ENCODE data around the gene COL4A4.
"Not testable (repeated sequence)": the region's sequence is repeated elsewhere in the genome, so short reads cannot be mapped to it uniquely, and the experiment has no call there.

The COL4A4 gene

DNA sequence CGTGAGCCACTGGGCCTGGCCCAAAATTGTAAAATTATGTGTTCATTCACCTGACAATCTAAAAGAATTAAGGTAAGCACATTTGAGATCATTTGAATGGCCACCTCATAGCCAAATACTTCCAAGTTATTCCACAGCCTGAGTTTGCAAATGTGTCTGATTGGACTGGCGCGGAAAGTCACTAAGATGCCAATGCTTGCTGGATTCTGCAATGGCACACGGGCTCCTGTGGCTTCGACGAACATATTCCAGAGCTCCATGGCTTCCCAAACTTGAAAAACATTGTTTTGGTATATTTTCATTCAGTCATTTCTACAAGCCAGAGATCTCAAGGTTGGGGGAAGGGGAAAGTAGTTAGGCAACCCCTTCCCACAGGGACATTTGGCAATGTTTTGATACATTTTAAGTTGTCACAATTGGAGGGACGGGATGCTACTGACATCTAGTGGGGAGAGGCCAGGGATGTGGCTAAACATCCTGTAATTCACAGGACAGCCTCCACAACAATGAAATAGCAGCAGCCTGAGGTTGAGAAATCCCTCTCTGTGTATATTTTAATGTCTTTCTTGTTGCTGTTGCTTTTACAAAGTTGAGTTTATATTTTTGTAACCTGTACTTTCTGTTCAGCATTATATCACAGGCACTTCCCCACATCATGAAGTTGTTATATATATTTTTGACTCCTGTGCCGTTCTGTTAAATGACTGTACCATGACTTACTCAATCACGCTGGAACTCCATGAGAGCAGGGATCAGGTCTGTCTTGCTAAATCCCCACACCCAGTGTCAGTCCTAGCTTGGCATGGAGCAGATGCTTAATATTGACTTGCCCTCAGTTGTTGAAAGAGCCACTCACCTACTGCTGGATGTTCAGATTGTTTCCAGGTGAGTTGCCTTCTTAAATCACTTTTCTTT is 56.9 kb downstream of the COL4A4 start:
- peak; percentile 80 for DNase-seq

DNA sequence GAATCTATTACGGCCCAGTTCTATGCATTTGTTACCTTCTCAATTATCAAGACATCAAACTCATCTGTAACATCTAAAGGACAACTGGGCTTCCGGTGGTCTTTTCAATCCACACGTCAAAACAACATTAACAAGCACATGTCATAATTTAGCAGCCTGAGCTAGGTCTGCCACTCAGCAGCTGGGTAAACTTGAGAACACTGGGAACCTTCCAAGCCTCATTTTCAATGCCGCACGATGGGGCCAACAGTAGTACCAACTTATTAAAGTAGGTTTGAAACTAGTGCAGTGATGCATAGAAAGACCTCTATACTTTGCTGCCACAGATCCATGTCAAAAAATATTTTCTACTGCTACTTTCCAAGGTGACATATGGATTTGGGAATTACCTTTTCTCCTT is 60.4 kb downstream of the COL4A4 start:
- no peak for DNase-seq

DNA sequence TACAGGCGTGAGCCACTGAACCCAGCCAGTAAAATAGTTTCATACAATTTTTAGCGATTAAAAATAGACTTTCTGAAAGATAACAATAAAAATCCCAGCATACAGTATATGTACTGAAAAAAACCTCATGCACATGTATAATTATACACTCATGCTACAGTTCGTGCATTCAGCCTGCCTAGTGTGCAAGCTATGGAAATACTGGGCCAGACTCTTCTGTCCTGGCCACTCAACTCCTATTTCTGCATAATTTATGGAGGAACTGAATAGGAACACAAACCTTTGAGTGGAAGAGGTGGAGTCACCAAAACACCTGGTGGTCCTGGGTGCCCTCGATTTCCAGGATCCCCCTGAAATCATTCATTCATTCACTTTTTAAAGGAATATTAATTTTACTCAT is 64.7 kb downstream of the COL4A4 start:
- no peak for DNase-seq

DNA sequence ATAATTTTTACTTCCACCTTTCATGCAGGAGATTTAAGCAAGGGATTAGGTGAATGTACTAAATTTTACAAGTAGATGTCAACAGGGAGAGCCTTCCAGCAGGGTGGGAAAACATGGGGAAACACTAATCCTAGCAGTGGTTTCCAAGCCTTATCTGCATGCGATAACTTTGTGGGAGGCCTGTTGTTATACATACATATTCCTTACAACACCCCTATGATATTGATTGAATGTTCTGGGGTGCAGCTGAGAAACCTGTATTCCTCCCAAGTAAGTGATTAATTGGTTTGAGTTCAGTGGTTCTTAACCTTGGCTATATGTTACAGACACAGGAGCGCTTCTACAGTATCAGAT is 65.9 kb downstream of the COL4A4 start:
- no peak for DNase-seq

DNA sequence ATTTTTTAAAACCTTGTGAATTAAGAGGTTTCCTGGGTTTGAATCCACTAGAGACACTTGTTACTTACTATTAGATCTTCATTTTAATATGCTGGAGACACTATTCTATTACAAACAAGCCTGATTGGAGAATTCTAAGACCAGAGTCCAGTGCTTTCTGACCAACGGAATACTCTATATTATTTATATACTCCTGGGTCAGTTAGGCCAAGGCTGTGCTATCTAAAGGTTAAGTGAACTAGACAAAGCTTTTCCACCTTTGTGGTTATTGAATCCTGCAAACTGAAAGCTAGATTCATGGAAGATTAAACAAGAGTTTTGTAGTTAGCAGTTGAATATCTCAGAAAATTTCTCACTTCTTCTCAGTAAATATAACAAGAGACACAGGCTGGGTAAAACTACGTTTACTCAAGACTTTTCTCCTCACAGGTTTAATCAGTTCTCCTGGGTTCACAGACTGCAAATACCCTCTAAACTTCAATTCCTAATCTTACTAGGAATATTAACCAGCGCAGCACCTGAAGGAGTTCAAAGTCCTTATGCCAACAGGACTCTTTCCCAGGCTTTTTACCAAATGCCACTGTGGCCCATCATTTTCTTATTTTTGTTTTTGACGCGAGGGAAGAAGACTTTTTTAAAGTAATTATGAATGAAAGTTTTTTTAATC is 66.4 kb downstream of the COL4A4 start:
- DNase-seq, result no peak

DNA sequence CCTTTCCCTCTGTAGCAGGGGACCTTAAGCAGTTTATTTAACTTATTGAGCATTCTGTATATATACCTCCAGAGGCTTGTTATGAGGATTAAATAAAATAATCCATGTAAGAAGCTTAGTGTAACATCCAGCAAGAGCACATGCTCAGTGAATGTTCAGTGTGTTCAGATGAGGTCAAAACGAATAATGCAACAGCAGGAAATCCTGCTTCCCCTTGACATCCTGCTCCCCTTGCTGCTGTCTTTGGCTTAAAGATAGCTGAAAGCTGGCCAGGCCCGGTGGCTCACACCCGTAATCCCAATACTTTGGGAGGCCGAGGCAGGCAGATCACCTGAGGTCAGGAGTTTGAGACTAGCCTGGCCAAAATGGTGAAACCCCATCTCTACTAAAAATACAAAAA is 68.7 kb downstream of the COL4A4 start:
- no peak for DNase-seq

DNA sequence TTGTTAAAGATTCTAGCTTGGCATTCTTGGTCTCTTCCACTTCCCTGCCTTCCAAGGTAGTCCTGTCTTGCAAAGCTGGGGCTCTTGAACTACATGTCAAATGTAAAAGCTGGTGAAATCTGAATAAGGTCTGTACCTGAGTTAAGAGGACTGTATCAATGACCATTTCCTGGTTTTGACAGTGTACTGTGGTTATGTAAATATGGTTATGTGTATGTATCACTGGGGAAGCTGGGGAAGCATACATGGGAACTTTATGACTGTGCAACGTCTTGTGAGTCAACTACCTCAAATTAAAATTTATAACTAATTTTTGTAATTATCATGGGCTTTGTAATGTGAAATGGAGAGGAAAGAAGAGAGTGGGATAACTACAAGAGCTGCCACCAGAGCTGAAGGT is 81.7 kb downstream of the COL4A4 start:
- DNase-seq, result no peak

DNA sequence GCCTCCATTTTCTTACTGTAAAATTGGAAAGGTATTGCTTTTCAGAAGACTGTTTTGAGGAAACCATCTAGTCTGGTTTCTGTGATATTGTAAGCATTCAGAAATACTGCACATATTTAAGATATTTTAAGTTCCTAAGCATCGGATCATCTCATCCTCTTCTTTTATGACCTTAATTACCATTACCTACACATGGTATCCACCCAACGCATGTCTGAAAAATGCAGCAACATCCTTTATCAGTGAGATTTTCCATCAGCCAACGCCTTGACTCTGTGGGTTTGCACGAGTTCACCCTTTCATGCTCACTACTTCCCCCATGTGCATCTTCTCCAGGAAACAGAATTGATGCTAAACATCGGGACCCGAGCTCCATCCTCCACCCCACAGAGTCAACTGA is 84.3 kb downstream of the COL4A4 start:
- no peak for DNase-seq

DNA sequence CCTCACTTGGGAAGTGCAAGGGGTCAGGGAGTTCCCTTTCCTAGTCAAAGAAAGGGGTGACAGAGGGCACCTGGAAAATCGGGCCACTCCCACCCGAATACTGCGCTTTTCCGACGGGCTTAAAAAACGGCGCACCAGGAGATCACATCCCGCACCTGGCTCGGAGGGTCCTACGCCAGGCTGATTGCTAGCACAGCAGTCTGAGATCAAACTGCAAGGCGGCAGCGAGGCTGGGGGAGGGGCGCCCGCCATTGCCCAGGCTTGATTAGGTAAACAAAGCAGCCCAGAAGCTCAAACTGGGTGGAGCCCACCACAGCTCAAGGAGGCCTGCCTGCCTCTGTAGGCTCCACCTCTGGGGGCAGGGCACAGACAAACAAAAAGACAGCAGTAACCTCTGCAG is 98.9 kb downstream of the COL4A4 start:
- not testable (repeated sequence) for DNase-seq

DNA sequence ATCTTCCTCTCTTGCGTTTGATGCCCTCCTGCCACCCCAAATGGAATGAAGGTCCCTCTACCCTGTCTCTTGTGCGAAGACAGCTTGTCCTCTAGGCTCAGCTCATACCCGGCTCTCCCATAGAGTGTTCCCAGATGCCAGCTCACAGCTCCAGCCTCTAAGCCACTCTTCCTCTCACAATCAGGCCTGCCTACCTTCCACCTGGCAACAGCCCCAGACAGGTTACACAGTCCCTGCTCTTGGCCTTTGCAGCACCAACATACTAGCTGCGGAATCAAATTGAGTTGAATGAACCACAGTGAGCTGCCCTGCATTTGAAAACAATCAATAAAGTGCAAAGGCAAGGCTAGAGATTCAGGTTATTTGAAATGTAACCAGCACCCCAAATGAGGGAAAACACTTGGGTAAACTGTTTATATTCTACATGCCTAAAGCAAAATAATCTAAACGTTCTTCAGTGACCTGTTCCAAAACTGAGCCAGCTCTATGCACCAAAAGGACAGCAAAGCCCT is 105.1 kb downstream of the COL4A4 start:
- no peak for DNase-seq

DNA sequence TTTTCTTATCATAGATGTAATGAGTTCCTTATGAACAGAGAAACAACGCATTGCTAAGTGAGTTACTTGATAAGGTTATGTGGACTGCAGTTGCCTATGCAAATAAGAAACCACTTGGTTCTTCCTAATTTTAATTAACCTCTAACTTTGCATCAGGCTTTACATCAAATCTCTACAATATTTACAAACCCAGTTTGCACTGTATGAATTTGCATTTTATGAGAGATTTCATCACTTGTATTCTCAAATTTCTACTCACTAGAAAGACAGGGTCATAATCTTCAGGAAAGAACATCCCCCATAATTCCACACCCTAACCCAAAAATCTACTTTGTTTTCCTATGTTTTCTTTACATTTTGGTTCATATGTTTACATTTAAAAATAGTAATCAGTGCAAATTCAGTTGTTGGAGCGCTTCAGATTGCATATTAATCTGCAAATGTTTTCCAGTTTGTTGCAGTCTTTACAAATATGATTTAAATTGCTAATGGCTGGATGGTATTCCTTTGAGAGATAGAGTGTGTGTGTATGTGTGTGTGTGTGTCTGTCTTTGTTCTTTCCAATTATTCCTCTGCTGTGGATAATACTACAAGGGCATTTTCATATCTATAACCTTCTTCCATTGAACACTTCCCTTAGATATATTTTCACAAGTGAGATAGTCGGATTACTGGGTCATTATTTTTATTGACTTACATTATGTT is 106.1 kb downstream of the COL4A4 start:
- no peak for DNase-seq

DNA sequence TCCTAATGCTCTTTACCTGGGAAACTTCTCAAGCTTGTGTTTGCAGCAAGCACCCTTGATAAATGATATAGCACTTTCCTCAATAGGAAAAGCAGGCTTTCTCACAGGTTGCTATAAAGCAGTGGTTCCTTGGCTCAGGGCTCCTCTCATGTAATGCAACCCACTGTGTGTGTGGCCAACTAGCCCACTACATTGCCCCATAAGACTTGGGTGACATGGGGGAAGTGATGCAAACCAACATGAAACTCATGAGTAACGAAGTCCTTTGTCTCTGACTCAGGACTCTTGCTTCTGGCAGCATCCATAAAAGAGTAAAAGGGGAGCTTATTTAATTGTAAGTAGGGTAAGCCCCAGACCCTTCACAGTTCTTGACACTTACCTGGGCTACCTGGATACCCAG is 106.9 kb downstream of the COL4A4 start:
- no peak for DNase-seq

DNA sequence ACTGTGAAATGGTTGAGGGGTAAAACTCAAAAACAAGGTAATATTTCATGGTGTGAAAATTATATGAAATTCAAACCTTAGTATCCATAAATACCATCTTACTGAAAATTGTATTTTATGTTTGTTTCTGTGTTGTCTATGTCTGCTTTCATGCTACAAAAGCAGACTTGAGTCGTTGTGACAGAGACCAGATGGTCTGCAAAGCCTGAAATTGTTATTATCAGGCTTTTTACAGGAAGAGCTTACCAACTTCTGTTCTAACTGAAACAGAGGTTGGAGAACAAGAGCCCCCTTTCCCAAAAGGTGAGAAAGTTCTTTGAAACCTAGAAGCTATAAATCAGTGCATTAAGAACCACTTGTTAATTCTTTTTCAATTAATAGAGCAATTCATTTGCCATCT is 110.0 kb downstream of the COL4A4 start:
- DNase-seq, result no peak

DNA sequence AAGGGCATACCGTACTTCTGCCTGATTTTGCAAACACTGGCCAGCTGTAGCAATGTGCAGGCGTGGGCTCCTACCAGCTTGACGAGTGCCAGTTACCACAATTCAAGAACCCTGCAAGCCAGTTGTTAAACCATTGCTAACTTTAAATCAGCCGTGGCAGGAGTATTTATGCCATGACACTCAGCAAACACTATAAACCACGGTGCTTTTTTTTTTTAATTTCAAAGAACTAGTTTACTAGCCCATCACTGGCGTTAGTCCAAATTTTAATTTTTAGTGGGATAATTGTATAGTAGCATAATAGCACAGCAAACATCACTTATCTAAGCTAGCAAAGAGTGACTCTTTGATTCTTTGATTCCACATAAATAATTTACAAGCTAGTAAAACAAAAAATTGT is 111.1 kb downstream of the COL4A4 start:
- DNase-seq, result no peak

DNA sequence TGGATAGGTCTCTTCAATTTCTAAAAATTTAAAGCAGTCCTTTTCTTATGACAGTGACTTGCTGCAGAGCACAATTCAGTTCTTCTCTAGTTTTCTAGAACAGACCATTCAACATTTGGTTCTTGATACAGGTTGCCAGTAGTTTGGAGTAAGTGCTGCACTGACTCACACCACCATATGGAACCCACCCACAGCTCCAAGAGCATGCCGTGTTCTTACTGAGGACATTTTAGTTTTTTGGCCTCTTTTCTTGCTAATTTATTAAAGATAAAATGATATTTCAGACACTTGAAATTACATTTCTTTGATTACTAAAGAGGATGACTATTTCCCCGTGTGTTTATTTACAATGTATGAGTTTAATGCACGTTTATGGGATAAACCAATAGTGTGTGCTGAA is 120.0 kb downstream of the COL4A4 start:
- no peak for DNase-seq

DNA sequence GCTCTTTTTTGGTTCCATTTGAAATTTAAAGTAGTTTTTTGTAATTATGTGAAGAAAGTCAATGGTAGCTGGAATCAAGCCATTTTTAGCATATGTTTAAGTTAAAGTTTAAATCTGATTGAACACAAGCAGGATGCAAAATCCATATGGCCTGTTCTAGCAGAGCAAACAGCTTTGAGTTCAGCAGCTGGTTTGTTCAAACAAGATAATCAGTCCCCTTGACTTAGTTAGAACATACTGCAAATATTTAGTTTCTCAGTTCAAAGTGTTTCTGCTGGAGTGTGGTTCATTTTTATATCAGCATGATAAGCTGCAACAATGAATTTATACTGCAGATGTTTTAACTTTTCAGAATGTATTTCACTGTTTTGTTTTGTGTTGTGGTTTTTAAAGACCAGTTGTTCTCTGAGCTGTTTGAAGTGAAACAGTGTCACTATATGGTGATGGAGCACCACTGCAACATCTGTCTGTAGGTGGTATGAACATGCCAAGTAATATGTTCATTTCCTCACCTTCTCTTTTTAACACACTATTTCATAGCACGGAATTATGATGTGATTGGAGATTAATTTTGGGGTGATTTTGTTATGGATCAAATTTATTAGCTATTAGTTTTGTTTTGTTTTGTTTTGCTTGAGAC is 125.3 kb downstream of the COL4A4 start:
- DNase-seq, result no peak

DNA sequence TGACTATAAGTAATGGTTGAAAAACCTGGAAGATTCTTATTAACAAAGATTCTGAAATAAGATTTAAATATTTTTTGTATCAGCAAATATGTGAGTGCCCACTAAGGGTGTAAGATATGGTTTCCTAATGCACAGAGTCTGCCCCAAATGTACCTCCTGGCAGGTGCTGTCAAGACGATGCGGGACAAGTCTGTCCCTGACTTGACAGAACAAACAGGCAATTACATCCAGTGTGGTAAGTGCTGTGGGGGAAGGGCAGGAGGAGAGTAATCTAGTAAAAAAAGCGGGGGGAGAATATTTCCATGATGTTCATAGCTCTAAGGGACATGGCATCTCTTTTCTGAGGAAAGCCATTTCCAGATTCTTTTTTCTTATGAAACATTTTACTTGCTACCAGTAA is 127.5 kb downstream of the COL4A4 start:
- DNase-seq, result no peak

DNA sequence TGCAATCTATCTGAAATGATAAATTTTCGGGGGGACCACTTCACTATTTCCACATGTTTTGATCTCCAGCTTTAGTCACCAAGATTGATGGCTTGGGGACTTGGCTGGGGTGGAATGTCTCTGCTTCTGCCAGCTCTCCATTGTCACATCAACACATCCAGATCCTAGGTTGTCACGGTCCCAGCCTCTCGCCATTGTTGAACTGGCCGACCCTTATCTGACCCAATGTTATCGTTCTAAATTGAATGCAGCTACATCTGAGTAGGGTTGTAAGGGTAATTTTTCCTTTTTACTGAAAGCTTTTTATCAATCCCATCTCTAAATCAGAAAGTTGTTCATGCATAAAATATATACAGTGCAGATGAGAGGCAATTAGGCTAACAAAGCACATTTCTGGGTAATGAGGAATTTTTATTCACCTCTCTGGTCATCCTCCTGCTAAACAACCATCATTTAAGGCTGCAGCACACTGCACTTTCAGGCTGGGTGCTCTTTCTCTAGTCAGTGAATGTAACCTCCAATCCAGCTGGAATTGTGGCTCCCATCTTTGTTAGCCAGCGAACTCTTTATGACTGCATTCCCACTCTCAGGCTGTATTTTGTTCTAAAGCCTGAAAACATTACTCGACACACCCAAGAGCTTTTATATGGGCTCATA is 128.2 kb downstream of the COL4A4 start:
- no peak for DNase-seq

DNA sequence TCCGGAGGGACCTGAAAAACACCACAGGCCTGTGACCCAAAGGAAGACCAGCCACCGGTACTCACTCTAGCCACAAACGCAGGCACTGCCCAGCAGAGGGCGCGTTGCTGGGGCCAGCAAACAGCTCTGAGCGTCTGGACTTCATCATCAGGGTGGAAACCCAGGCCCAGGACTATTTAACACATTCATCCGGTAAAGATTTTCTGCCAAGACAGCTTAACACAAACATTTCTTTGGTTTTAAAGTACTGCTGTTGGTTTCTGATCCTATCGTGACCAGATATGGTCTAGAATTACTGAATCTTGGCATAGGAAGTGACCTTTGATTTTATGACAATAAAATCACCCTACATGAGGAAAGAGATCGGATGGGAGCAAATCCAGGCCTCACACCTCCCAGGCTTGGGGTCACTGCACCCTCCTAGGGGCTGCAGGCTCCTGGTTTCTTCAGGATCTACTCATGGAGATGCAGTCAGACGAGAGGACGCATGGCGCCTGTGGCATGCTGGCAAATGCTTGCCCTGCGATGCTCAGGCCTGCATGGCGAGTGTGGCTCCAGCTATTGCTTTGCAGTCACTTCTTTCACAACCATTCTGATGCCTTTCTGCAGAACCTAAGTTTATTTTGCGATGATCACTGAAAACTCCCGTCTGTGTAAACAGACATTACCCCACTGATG is 130.4 kb downstream of the COL4A4 start:
- DNase-seq, result peak; percentile 57

DNA sequence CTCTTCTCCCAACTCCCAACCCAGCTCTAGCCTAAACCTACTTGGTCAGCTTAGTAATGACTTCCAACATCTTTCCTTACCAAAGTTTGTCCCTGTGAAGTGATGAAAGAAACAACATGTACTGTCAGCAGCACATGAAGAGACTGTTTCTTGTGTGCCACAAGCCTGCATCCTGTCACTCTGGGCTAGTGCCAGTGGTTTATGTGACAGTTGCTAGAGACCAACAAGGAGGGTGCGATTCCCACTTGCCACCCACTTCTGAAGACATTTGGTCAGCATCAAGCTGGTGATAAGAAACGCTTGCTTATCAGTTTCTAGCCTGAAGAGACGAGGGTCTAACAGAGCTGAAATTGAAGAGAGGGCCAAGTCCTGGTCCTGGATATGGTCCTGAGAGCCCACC is 132.6 kb downstream of the COL4A4 start:
- peak; percentile 72 for DNase-seq

DNA sequence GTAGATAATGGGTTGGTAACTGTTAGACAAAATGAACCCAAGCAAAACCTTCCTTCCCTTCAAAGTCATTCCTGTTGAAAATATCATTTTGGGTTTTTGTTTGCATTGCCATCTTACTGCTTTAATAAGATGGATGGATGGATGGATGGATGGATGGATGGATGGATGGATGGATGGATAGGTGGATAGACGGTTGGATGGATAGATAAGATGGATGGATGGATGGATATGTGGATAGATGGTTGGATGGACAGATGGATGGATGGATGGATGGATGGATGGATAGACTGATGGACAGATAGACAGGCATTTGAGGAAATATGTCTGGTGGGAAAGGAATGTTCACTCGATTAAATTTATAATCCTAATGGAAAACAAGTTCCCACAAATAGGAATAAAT is 133.2 kb downstream of the COL4A4 start:
- no peak for DNase-seq

Data from hematopoietic multipotent progenitor cell treated with erythropoietin and hydrocortisone succinate and interleukin-3 and kit ligand, for 4 days (in vitro differentiated cells).